Endothelial cell of umbilical vein (primary cell): ENCODE measurements around the gene SDF4. TPM values are rescaled to one million over a fixed set of nuclear protein-coding genes. Genes with fewer than 3 reads are reported as not detected.

Experiments
- BruUV-seq: library from RNA; stranded (reverse); fragments of 400-500 nt; replicated peaks from 2 replicates; lab custom pipeline; 2021; lab: Mats Ljungman, UMichigan
- CTCF ChIA-PET: fragments of 300-600, 350-600 bp; sonication (Branson Sonifier 250); formaldehyde crosslinking; loops from one replicate; lab custom pipeline; 2021; ENCODE audit warnings: antibody characterized with exemption, inconsistent platforms; lab: Charles Lee
- POLR2A ChIA-PET: fragments of 300-600, 350-600 bp; sonication (Branson Sonifier 250); formaldehyde crosslinking; loops from one replicate; lab custom pipeline; 2021; ENCODE audit warnings: antibody characterized with exemption, inconsistent platforms; lab: Charles Lee
- DNase-seq: peaks from one replicate; pipeline ENCODE4 v3.0.0-alpha.2; 2011; ENCODE audit warnings: low read depth, low spot score
- FAIRE-seq: peaks from 2 replicates; lab custom pipeline; 2011; peaks lifted over from hg19 to GRCh38; lab: Jason Lieb, UNC
- H2AFZ ChIP-seq: 2 replicates; pipeline ENCODE4 v1.6.0; 2012; ENCODE audit warnings: low read depth, low read length, control low read depth, inconsistent platforms
- H3K27ac ChIP-seq: 2 replicates; pipeline ENCODE4 v1.5.1; 2011; ENCODE audit warnings: low read depth, mild to moderate bottlenecking, control low read depth, low read length, moderate library complexity; ENCODE audit not compliant: insufficient read depth
- H3K27me3 ChIP-seq, 2 experiments: 2 replicates each; pipeline versions ENCODE4 v1.6.0 to v1.6.1; 2011; ENCODE audit warnings: low read length in 2 of 2, mixed read lengths in 1 of 2; ENCODE audit not compliant: control insufficient read depth in 2 of 2, insufficient read depth in 2 of 2
- H3K36me3 ChIP-seq, 2 experiments: 2 replicates in 1 of 2; 3 replicates in 1 of 2; pipeline ENCODE4 v1.5.1; 2011; ENCODE audit warnings: low read length in 2 of 2, mild to moderate bottlenecking in 1 of 2, moderate library complexity in 1 of 2; ENCODE audit not compliant: control insufficient read depth in 2 of 2, insufficient read depth in 2 of 2; ENCODE audit errors: extremely low read depth in 1 of 2
- H3K4me1 ChIP-seq: 3 replicates; pipeline ENCODE4 v1.5.1; 2011; ENCODE audit warnings: mild to moderate bottlenecking, low read length; ENCODE audit not compliant: control insufficient read depth, insufficient read depth; ENCODE audit errors: extremely low read depth
- H3K4me2 ChIP-seq: 2 replicates; pipeline ENCODE4 v1.6.1; 2011; ENCODE audit warnings: low read length, control low read depth, mixed read lengths; ENCODE audit not compliant: insufficient read depth
- H3K4me3 ChIP-seq, 3 experiments: fragments of 200-600 bp in 1 of 3; sonication (generic), shearing (Covaris generic) in 1 of 3; replicated peaks in 1 of 3; 2 replicates each; pipeline ENCODE4 v1.5.1; 2011 to 2016; ENCODE audit warnings: control low read depth in 3 of 3, low read length in 3 of 3, mild to moderate bottlenecking in 2 of 3, inconsistent platforms in 1 of 3, low read depth in 1 of 3, moderate library complexity in 1 of 3; ENCODE audit not compliant: insufficient read depth in 1 of 3
- H3K79me2 ChIP-seq: 2 replicates; pipeline ENCODE4 v1.6.0; 2012; ENCODE audit warnings: low read length, inconsistent platforms; ENCODE audit not compliant: control insufficient read depth, insufficient read depth
- H3K9ac ChIP-seq: replicated peaks from 2 replicates; pipeline ENCODE3; 2011; ENCODE audit warnings: low read length, control low read depth; ENCODE audit not compliant: insufficient read depth; ENCODE audit errors: extremely low read depth
- H3K9me1 ChIP-seq: replicated peaks from 3 replicates; pipeline ENCODE4 v1.6.0; 2011; ENCODE audit warnings: mild to moderate bottlenecking, low read length; ENCODE audit not compliant: control insufficient read depth, insufficient read depth; ENCODE audit errors: extremely low read depth
- H3K9me3 ChIP-seq: replicated peaks from 2 replicates; pipeline ENCODE4 v1.5.1; 2012; ENCODE audit warnings: low read length, inconsistent platforms; ENCODE audit not compliant: control insufficient read depth, insufficient read depth
- H4K20me1 ChIP-seq: replicated peaks from 2 replicates; pipeline ENCODE3; 2011; ENCODE audit warnings: mild to moderate bottlenecking, low read length; ENCODE audit not compliant: control insufficient read depth, insufficient read depth; ENCODE audit errors: extremely low read depth
- CTCF ChIP-seq, 2 donors: IDR thresholded peaks; 1 replicate in 1 of 2; 2 replicates in 1 of 2; pipeline ENCODE4 v1.5.1; 2011; ENCODE audit warnings: low read length in 2 of 2, mild to moderate bottlenecking in 2 of 2, moderate library complexity in 2 of 2, control low read depth in 1 of 2, inconsistent platforms in 1 of 2, low read depth in 1 of 2; ENCODE audit not compliant: insufficient read depth in 1 of 2; ENCODE audit errors: extremely low read depth in 1 of 2
- EZH2 ChIP-seq: IDR thresholded peaks from 2 replicates; pipeline ENCODE4 v1.6.1; 2012; ENCODE audit warnings: borderline replicate concordance, low read depth, mild to moderate bottlenecking, moderate library complexity, low read length, inconsistent platforms; ENCODE audit not compliant: severe bottlenecking
- FOS ChIP-seq: IDR thresholded peaks from 2 replicates; pipeline ENCODE4 v1.6.1; 2011; ENCODE audit warnings: mild to moderate bottlenecking, low read length, moderate library complexity, borderline replicate concordance; ENCODE audit not compliant: insufficient read depth
- GATA2 ChIP-seq: IDR thresholded peaks from 2 replicates; pipeline ENCODE4 v1.7.0; 2011; ENCODE audit warnings: low read depth, mild to moderate bottlenecking, moderate library complexity, mixed read lengths, low read length; ENCODE audit not compliant: insufficient read length, insufficient read depth
- MYC ChIP-seq: IDR thresholded peaks from one replicate; pipeline ENCODE4 v1.6.1; 2011; ENCODE audit warnings: mild to moderate bottlenecking, low read depth, low read length
- POLR2A ChIP-seq: IDR thresholded peaks from 2 replicates; pipeline ENCODE4 v1.6.1; 2012; ENCODE audit warnings: low read depth, mild to moderate bottlenecking, control low read depth, low read length
- POLR2AphosphoS5 ChIP-seq: IDR thresholded peaks from 2 replicates; pipeline ENCODE4 v1.6.1; 2012; ENCODE audit warnings: low read depth, mild to moderate bottlenecking, control low read depth, low read length, moderate library complexity; ENCODE audit not compliant: insufficient read depth
- dilution Hi-C: fragments of 300-500 bp; cut with MboI; formaldehyde crosslinking; loops from one replicate; pipeline ENCODE4 v1.15.0; 2019; ENCODE audit warnings: low sequenced_read_pairs; ENCODE audit not compliant: extremely low pct_ligation_motif_present
- intact Hi-C: fragments of 100-400 bp; cut with micrococcal nuclease; formaldehyde crosslinking; loops from one replicate; pipeline ENCODE4 v1.10.0; 2022
- polyA plus RNA-seq, 4 experiments: library from polyadenylated mRNA; depleted of rRNA in 3 of 4; stranded (reverse) in 3 of 4; unstranded in 1 of 4; fragments of >200 nt; gene quantifications; 2 replicates each; pipeline versions ENCODE4 v1.2.1 to v1.2.3, GENCODE V29; 2011 to 2012; ENCODE audit warnings: missing spikeins in 1 of 4
- total RNA-seq: library from RNA; stranded (reverse); gene quantifications from 2 replicates; pipeline ENCODE4 v1.2.3, GENCODE V29; 2021
- TF ChIP-seq, protein P1 (sequence below): IDR thresholded peaks from 2 replicates; pipeline ENCODE4 v1.6.1; 2011; ENCODE audit not compliant: insufficient read depth, insufficient read length

Gene SDF4
- total and polyA plus RNA-seq, 2 donors (not counting 3 experiments of a cell fraction or from before 2014, with no cell fraction given), result 175 to 185 TPM

GRCh38 chr1:1279028-1279427 lies 47.2 kb upstream of the SDF4 start:
- Histone ChIP-seq H3K4me2 (no peak overlapping the region), H3K36me3 (no peaks in the 10 kb centered on the region), H3K79me2 (no peaks in the 10 kb centered on the region), H2AFZ (no peak overlapping the region), H3K9me3 (no peaks in the 10 kb centered on the region), H3K4me3 (no peak overlapping the region), H3K27me3 (no peaks in the 10 kb centered on the region), H4K20me1 (no peaks in the 10 kb centered on the region), H3K4me1 (peaks cover 8% of the 10 kb centered on the region), H3K9ac (no peak overlapping the region), H3K27ac (no peak overlapping the region), H3K9me1 (no peaks in the 10 kb centered on the region)
- ChIA-PET CTCF (interaction anchor here (1.3 to 1.4 kb wide), 2 partner anchors 11 to 13 kb away, joined by 4 to 7 read pairs; no protein-coding TSS in a partner anchor), POLR2A (no interaction called here)
- dilution Hi-C loops, result no loop called here
- FAIRE-seq (no peak), DNase-seq (no peak)
- intact Hi-C loops, result no loop called here
- no peak for TF ChIP-seq POLR2AphosphoS5
- no peak for TF ChIP-seq CTCF (IDR thresholded peaks at IDR 0.05; ENCODE audit: extremely low read depth in 1 of 2, insufficient read depth in 1 of 2, low read depth in 1 of 2, low read length in 2 of 2)
- no peak for TF ChIP-seq GATA2
- TF ChIP-seq POLR2A, result no peak
- no peak for TF ChIP-seq MYC
- TF ChIP-seq, protein P1, sequence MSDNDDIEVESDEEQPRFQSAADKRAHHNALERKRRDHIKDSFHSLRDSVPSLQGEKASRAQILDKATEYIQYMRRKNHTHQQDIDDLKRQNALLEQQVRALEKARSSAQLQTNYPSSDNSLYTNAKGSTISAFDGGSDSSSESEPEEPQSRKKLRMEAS, result no peak
- no peak for TF ChIP-seq EZH2
- no peak for TF ChIP-seq FOS
- BruUV-seq, result no TSS peak
